Activated CD8-positive, alpha-beta memory T cell treated with anti-CD3 and anti-CD28 coated beads, Interleukin-2, amount 50 U/mL, for 4 hours (primary cell): ENCODE measurements around the gene SFT2D3.

Experiments
- DNase-seq: peaks from one replicate; pipeline ENCODE4 v3.0.0-alpha.2; 2020

Gene SFT2D3

GRCh38 chr2:127664895-127665225, 36.4 kb upstream of the SFT2D3 start:
- no peak for DNase-seq

GRCh38 chr2:127665267-127665893, 35.9 kb upstream of the SFT2D3 start:
- DNase-seq: no peak

GRCh38 chr2:127669056-127669455, 32.2 kb upstream of the SFT2D3 start:
- DNase-seq: no peak

- no peak for DNase-seq
Measured at GRCh38 chr2:127670055-127670956, 31.0 kb upstream of the SFT2D3 start.

GRCh38 chr2:127670957-127671290, 30.4 kb upstream of the SFT2D3 start:
- DNase-seq: no peak

GRCh38 chr2:127671557-127672302, 29.6 kb upstream of the SFT2D3 start:
- DNase-seq: no peak

- no peak for DNase-seq
Measured at GRCh38 chr2:127672341-127673224, 28.7 kb upstream of the SFT2D3 start.

- no peak for DNase-seq
Measured at GRCh38 chr2:127673291-127674069, 27.8 kb upstream of the SFT2D3 start.

- peak; percentile 25 for DNase-seq
Measured at GRCh38 chr2:127674241-127675209, 26.8 kb upstream of the SFT2D3 start.

GRCh38 chr2:127675331-127676261, 25.7 kb upstream of the SFT2D3 start, which contains the start of gene LIMS2:
Gene LIMS2 (minus strand): TSS chr2:127675530. CDS start chr2:127675024, 506 bp downstream.
- no peak for DNase-seq

- no peak for DNase-seq
Measured at GRCh38 chr2:127676906-127677305, 24.4 kb upstream of the SFT2D3 start.

- DNase-seq: no peak
Measured at GRCh38 chr2:127678531-127678930, 22.8 kb upstream of the SFT2D3 start.

- DNase-seq: no peak
Measured at GRCh38 chr2:127678991-127679390, 22.3 kb upstream of the SFT2D3 start.

GRCh38 chr2:127679680-127680361, 21.5 kb upstream of the SFT2D3 start:
- DNase-seq: no peak

GRCh38 chr2:127680706-127681287, 20.5 kb upstream of the SFT2D3 start:
- DNase-seq: no peak

- DNase-seq: no peak
Measured at GRCh38 chr2:127681288-127681804, 20.0 kb upstream of the SFT2D3 start.

- DNase-seq: no peak
Measured at GRCh38 chr2:127681976-127682857, 19.1 kb upstream of the SFT2D3 start.
